T-helper 1 cell treated with Interleukin-12 subunit alpha and Interleukin-12 subunit beta and Interleukin-4 antibody, amounts not matched to agents 30 μg/mL and 1 μg/mL, for 36 hours (primary cell): ENCODE results near the gene KIAA0586.
"Not testable (repeated sequence)": the region's sequence is repeated elsewhere in the genome, so short reads cannot be mapped to it uniquely, and the experiment has no call there.

Source experiments
- H3K27ac Mint-ChIP-seq: one replicate; pipeline ENCODE4 v1.8.0; 2021; ENCODE audit warnings: mild to moderate bottlenecking, mixed read lengths
- H3K27me3 Mint-ChIP-seq: one replicate; pipeline ENCODE4 v1.8.0; 2021; ENCODE audit warnings: low read depth, mixed read lengths
- H3K36me3 Mint-ChIP-seq: one replicate; pipeline ENCODE4 v1.8.0; 2021; ENCODE audit warnings: low read depth, mixed read lengths
- H3K4me1 Mint-ChIP-seq: one replicate; pipeline ENCODE4 v1.8.0; 2021; ENCODE audit warnings: low read depth, mixed read lengths
- H3K4me3 Mint-ChIP-seq: one replicate; pipeline ENCODE4 v1.8.0; 2021; ENCODE audit warnings: mild to moderate bottlenecking, moderate library complexity, mixed read lengths
- H3K9me3 Mint-ChIP-seq: one replicate; pipeline ENCODE4 v1.8.0; 2021; ENCODE audit warnings: mixed read lengths

The KIAA0586 gene

GRCh38 chr14:58479975-58480374, 52.5 kb downstream of the KIAA0586 start:
- Mint-ChIP-seq H3K27ac (no peak overlapping the region), H3K9me3 (no peaks in the 10 kb centered on the region)

GRCh38 chr14:58484176-58484575, 56.7 kb downstream of the KIAA0586 start:
- Mint-ChIP-seq H3K27me3 (no peaks in the 10 kb centered on the region), H3K4me3 (no peak overlapping the region), H3K36me3 (peaks cover 18% of the 10 kb centered on the region), H3K4me1 (peaks cover 3% of the 10 kb centered on the region), H3K27ac (no peak overlapping the region), H3K9me3 (no peaks in the 10 kb centered on the region)

More at GRCh38 chr14:58479975-58480374, 52.5 kb downstream of the KIAA0586 start:
- no peaks in the 10 kb centered on the region for H3K4me1 Mint-ChIP-seq
- no peaks in the 10 kb centered on the region for H3K27me3 Mint-ChIP-seq
- H3K4me3 Mint-ChIP-seq: no peak overlapping the region
- peaks cover 14% of the 10 kb centered on the region for H3K36me3 Mint-ChIP-seq

GRCh38 chr14:58488550-58488949, 61.0 kb downstream of the KIAA0586 start:
- Mint-ChIP-seq H3K4me3 (no peak overlapping the region), H3K27ac (no peak overlapping the region), H3K36me3 (peaks cover 19% of the 10 kb centered on the region)

GRCh38 chr14:58491593-58491992, 64.1 kb downstream of the KIAA0586 start:
- peaks cover 11% of the 10 kb centered on the region for H3K36me3 Mint-ChIP-seq
- no peak overlapping the region for H3K4me3 Mint-ChIP-seq
- peaks cover 3% of the 10 kb centered on the region for H3K4me1 Mint-ChIP-seq
- no peak overlapping the region for H3K27ac Mint-ChIP-seq
- H3K27me3 Mint-ChIP-seq: no peaks in the 10 kb centered on the region
- no peaks in the 10 kb centered on the region for H3K9me3 Mint-ChIP-seq

More at GRCh38 chr14:58488550-58488949, 61.0 kb downstream of the KIAA0586 start:
- H3K4me1 Mint-ChIP-seq: peaks cover 3% of the 10 kb centered on the region
- H3K9me3 Mint-ChIP-seq: no peaks in the 10 kb centered on the region
- no peaks in the 10 kb centered on the region for H3K27me3 Mint-ChIP-seq

GRCh38 chr14:58492044-58492443, 64.5 kb downstream of the KIAA0586 start:
- Mint-ChIP-seq H3K4me3 (no peak overlapping the region), H3K9me3 (no peaks in the 10 kb centered on the region), H3K27me3 (no peaks in the 10 kb centered on the region), H3K4me1 (peaks cover 3% of the 10 kb centered on the region), H3K27ac (no peak overlapping the region), H3K36me3 (peaks cover 11% of the 10 kb centered on the region)

- Mint-ChIP-seq H3K4me1 (no peaks in the 10 kb centered on the region), H3K27ac (no peak overlapping the region), H3K36me3 (peaks cover 1% of the 10 kb centered on the region), H3K9me3 (no peaks in the 10 kb centered on the region), H3K27me3 (no peaks in the 10 kb centered on the region), H3K4me3 (no peak overlapping the region)
These were observed 73.8 kb downstream of the KIAA0586 start for GRCh38 chr14:58501214-58501816.

GRCh38 chr14:58513272-58513671, 85.8 kb downstream of the KIAA0586 start:
- Mint-ChIP-seq H3K4me1 (no peaks in the 10 kb centered on the region), H3K4me3 (no peak overlapping the region), H3K36me3 (peaks cover 17% of the 10 kb centered on the region), H3K9me3 (no peaks in the 10 kb centered on the region), H3K27ac (no peak overlapping the region), H3K27me3 (no peaks in the 10 kb centered on the region)

- Mint-ChIP-seq H3K4me1 (no peaks in the 10 kb centered on the region), H3K4me3 (no peak overlapping the region), H3K27ac (no peak overlapping the region), H3K36me3 (peaks cover 34% of the 10 kb centered on the region), H3K27me3 (no peaks in the 10 kb centered on the region), H3K9me3 (no peaks in the 10 kb centered on the region)
These were observed 90.1 kb downstream of the KIAA0586 start for GRCh38 chr14:58517592-58517991.

GRCh38 chr14:58525691-58526090, 98.2 kb downstream of the KIAA0586 start:
- Mint-ChIP-seq H3K9me3 (peaks cover 30% of the 10 kb centered on the region), H3K36me3 (peaks cover 18% of the 10 kb centered on the region)
- not testable (repeated sequence) for H3K27me3 Mint-ChIP-seq, H3K4me3 Mint-ChIP-seq, H3K27ac Mint-ChIP-seq, H3K4me1 Mint-ChIP-seq

GRCh38 chr14:58533446-58533845, 105.9 kb downstream of the KIAA0586 start:
- no peak overlapping the region for H3K27ac Mint-ChIP-seq
- H3K4me1 Mint-ChIP-seq: no peaks in the 10 kb centered on the region
- no peaks in the 10 kb centered on the region for H3K27me3 Mint-ChIP-seq
- peaks cover 16% of the 10 kb centered on the region for H3K9me3 Mint-ChIP-seq
- H3K4me3 Mint-ChIP-seq: no peak overlapping the region
- H3K36me3 Mint-ChIP-seq: peaks cover 1% of the 10 kb centered on the region

- Mint-ChIP-seq H3K4me1 (no peaks in the 10 kb centered on the region), H3K4me3 (no peak overlapping the region), H3K36me3 (no peaks in the 10 kb centered on the region), H3K27ac (no peak overlapping the region), H3K27me3 (no peaks in the 10 kb centered on the region), H3K9me3 (no peaks in the 10 kb centered on the region)
These were observed 107.5 kb downstream of the KIAA0586 start for GRCh38 chr14:58535044-58535443.

- Mint-ChIP-seq H3K27ac (no peak overlapping the region), H3K4me1 (no peaks in the 10 kb centered on the region), H3K4me3 (no peak overlapping the region), H3K9me3 (no peaks in the 10 kb centered on the region), H3K27me3 (no peaks in the 10 kb centered on the region), H3K36me3 (no peaks in the 10 kb centered on the region)
These were observed 109.5 kb downstream of the KIAA0586 start for GRCh38 chr14:58537004-58537403.

GRCh38 chr14:58540749-58541632, 113.5 kb downstream of the KIAA0586 start:
- Mint-ChIP-seq H3K4me3 (no peak overlapping the region), H3K27ac (no peak overlapping the region), H3K4me1 (no peaks in the 10 kb centered on the region), H3K36me3 (peaks cover 2% of the 10 kb centered on the region), H3K27me3 (no peaks in the 10 kb centered on the region), H3K9me3 (no peaks in the 10 kb centered on the region)

- Mint-ChIP-seq H3K4me3 (no peak overlapping the region), H3K27ac (no peak overlapping the region), H3K4me1 (no peaks in the 10 kb centered on the region), H3K27me3 (no peaks in the 10 kb centered on the region), H3K36me3 (peaks cover 2% of the 10 kb centered on the region), H3K9me3 (no peaks in the 10 kb centered on the region)
These were observed 114.1 kb downstream of the KIAA0586 start for GRCh38 chr14:58541633-58542022.

- no peaks in the 10 kb centered on the region for H3K27me3 Mint-ChIP-seq
- H3K4me3 Mint-ChIP-seq: no peak overlapping the region
- no peaks in the 10 kb centered on the region for H3K4me1 Mint-ChIP-seq
- peaks cover 2% of the 10 kb centered on the region for H3K36me3 Mint-ChIP-seq
- no peak overlapping the region for H3K27ac Mint-ChIP-seq
- H3K9me3 Mint-ChIP-seq: no peaks in the 10 kb centered on the region
These were observed 115.7 kb downstream of the KIAA0586 start for GRCh38 chr14:58543253-58543652.
